ENCODE measurements around the gene BRAT1. TPM values are rescaled to one million over a fixed set of nuclear protein-coding genes. Genes with fewer than 3 reads are reported as not detected.
A peak's percentile ranks its signal among the peaks of the same experiment; 100 is the strongest.

The BRAT1 gene
- polyA plus RNA-seq, 6 donors from 2014 or later = 17.7 to 29.3 (median 20.6) TPM

GRCh38 chr7:2576742-2577491 lies 21.6 kb upstream of the BRAT1 start:
- Mint-ChIP-seq H3K4me1 (peaks cover 5 to 11% (median 11%) of the 10 kb centered on the region in 3 donors), H3K9me3 (no peaks in the 10 kb centered on the region), H3K27me3 (no peaks in the 10 kb centered on the region), H3K36me3 (peaks cover 4 to 7% of the 10 kb centered on the region in 2 donors), H3K27ac (no peak overlapping the region), H3K4me3 (no peak overlapping the region)
- no peak for DNase-seq
- ATAC-seq (ENCODE audit: low read depth in 2 of 2) = no peak

GRCh38 chr7:2575733-2576340 lies 20.5 kb upstream of the BRAT1 start:
- no peak for ATAC-seq (ENCODE audit: low read depth in 2 of 2)
- DNase-seq = no peak

GRCh38 chr7:2575046-2575732 lies 19.9 kb upstream of the BRAT1 start:
- peak overlapping the region in 3 of 6 donors; percentile 26 to 95 (median 82) for H3K27ac Mint-ChIP-seq
- no peak for ATAC-seq (ENCODE audit: low read depth in 2 of 2)
- peaks cover 5 to 8% (median 6%) of the 10 kb centered on the region in 3 donors for H3K4me1 Mint-ChIP-seq
- H3K36me3 Mint-ChIP-seq = peaks cover 4 to 7% of the 10 kb centered on the region in 2 donors
- H3K4me3 Mint-ChIP-seq = no peak overlapping the region
- no peaks in the 10 kb centered on the region for H3K27me3 Mint-ChIP-seq
- no peak for DNase-seq
- no peaks in the 10 kb centered on the region for H3K9me3 Mint-ChIP-seq

More at GRCh38 chr7:2575733-2576340, 20.5 kb upstream of the BRAT1 start:
- no peaks in the 10 kb centered on the region for H3K9me3 Mint-ChIP-seq
- peaks cover 5 to 11% (median 10%) of the 10 kb centered on the region in 3 donors for H3K4me1 Mint-ChIP-seq
- peak overlapping the region in 3 of 6 donors; percentile 33 to 88 (median 57) for H3K27ac Mint-ChIP-seq
- H3K36me3 Mint-ChIP-seq = peaks cover 4 to 7% of the 10 kb centered on the region in 2 donors
- H3K4me3 Mint-ChIP-seq = no peak overlapping the region
- H3K27me3 Mint-ChIP-seq = no peaks in the 10 kb centered on the region

- Mint-ChIP-seq H3K4me1 (peaks cover 5 to 8% (median 6%) of the 10 kb centered on the region in 3 donors), H3K36me3 (peaks cover 4 to 7% of the 10 kb centered on the region in 2 donors), H3K27ac (peak overlapping the region in 4 of 6 donors; percentile 21 to 95 (median 84)), H3K27me3 (no peaks in the 10 kb centered on the region), H3K9me3 (no peaks in the 10 kb centered on the region), H3K4me3 (no peak overlapping the region)
- DNase-seq = peak; percentile 21
- peak; percentile 82 to 89 for ATAC-seq (ENCODE audit: low read depth in 2 of 2)
These were observed 18.4 kb upstream of the BRAT1 start for GRCh38 chr7:2573761-2574160.

GRCh38 chr7:2572101-2572842 lies 16.9 kb upstream of the BRAT1 start:
- DNase-seq (no peak), ATAC-seq (ENCODE audit: low read depth in 2 of 2) (no peak)
- no peak overlapping the region for H3K4me3 Mint-ChIP-seq
- H3K9me3 Mint-ChIP-seq = no peaks in the 10 kb centered on the region
- H3K27ac Mint-ChIP-seq = peak overlapping the region in 1 of 6 donors; percentile 54
- H3K4me1 Mint-ChIP-seq = peaks cover 5 to 17% (median 6%) of the 10 kb centered on the region in 3 donors
- H3K36me3 Mint-ChIP-seq = peaks cover 4 to 7% of the 10 kb centered on the region in 2 donors
- no peaks in the 10 kb centered on the region for H3K27me3 Mint-ChIP-seq

GRCh38 chr7:2571409-2571808 lies 16.1 kb upstream of the BRAT1 start:
- Mint-ChIP-seq H3K27ac (no peak overlapping the region), H3K9me3 (no peaks in the 10 kb centered on the region), H3K27me3 (no peaks in the 10 kb centered on the region), H3K36me3 (peaks cover 4 to 7% of the 10 kb centered on the region in 2 donors), H3K4me1 (peaks cover 5 to 20% (median 6%) of the 10 kb centered on the region in 3 donors), H3K4me3 (no peak overlapping the region)
- DNase-seq = no peak
- ATAC-seq (ENCODE audit: low read depth in 2 of 2) = no peak

- H3K4me3 Mint-ChIP-seq = no peak overlapping the region
- H3K4me1 Mint-ChIP-seq = peaks cover 6 to 20% (median 8%) of the 10 kb centered on the region in 3 donors
- H3K9me3 Mint-ChIP-seq = no peaks in the 10 kb centered on the region
- H3K36me3 Mint-ChIP-seq = peaks cover 4 to 7% of the 10 kb centered on the region in 2 donors
- no peaks in the 10 kb centered on the region for H3K27me3 Mint-ChIP-seq
- no peak for DNase-seq
- ATAC-seq (ENCODE audit: low read depth in 2 of 2) = no peak
- no peak overlapping the region for H3K27ac Mint-ChIP-seq
These were observed 14.7 kb upstream of the BRAT1 start for GRCh38 chr7:2570021-2570420.

GRCh38 chr7:2569421-2569820 lies 14.1 kb upstream of the BRAT1 start:
- peaks cover 6 to 20% (median 8%) of the 10 kb centered on the region in 3 donors for H3K4me1 Mint-ChIP-seq
- no peaks in the 10 kb centered on the region for H3K27me3 Mint-ChIP-seq
- H3K4me3 Mint-ChIP-seq = no peak overlapping the region
- no peaks in the 10 kb centered on the region for H3K9me3 Mint-ChIP-seq
- DNase-seq = no peak
- peak overlapping the region in 1 of 6 donors; percentile 63 for H3K27ac Mint-ChIP-seq
- no peak for ATAC-seq (ENCODE audit: low read depth in 2 of 2)
- H3K36me3 Mint-ChIP-seq = peaks cover 4 to 7% of the 10 kb centered on the region in 2 donors

GRCh38 chr7:2568521-2569223 lies 13.3 kb upstream of the BRAT1 start:
- ATAC-seq (ENCODE audit: low read depth in 2 of 2) (no peak), DNase-seq (no peak)
- peaks cover 0 to 12% (median 4%) of the 10 kb centered on the region in 3 donors for H3K4me1 Mint-ChIP-seq
- H3K9me3 Mint-ChIP-seq = no peaks in the 10 kb centered on the region
- H3K27ac Mint-ChIP-seq = peak overlapping the region in 1 of 6 donors; percentile 62
- peaks cover 0 to 4% of the 10 kb centered on the region in 2 donors for H3K36me3 Mint-ChIP-seq
- H3K27me3 Mint-ChIP-seq = no peaks in the 10 kb centered on the region
- no peak overlapping the region for H3K4me3 Mint-ChIP-seq

- peak; percentile 31 for DNase-seq
- Mint-ChIP-seq H3K27ac (peak overlapping the region in 1 of 6 donors; percentile 42), H3K36me3 (no peaks in the 10 kb centered on the region), H3K4me3 (peak overlapping the region in 7 of 8 donors; percentile 34 to 69 (median 50)), H3K27me3 (no peaks in the 10 kb centered on the region), H3K4me1 (peaks cover 0 to 12% (median 4%) of the 10 kb centered on the region in 3 donors), H3K9me3 (no peaks in the 10 kb centered on the region)
- peak; percentile 86 to 87 for ATAC-seq (ENCODE audit: low read depth in 2 of 2)
These were observed 12.5 kb upstream of the BRAT1 start for GRCh38 chr7:2567679-2568278.

GRCh38 chr7:2566890-2567678 lies 11.8 kb upstream of the BRAT1 start:
- Mint-ChIP-seq H3K27ac (no peak overlapping the region), H3K4me1 (peaks cover 4 to 12% (median 4%) of the 10 kb centered on the region in 3 donors), H3K4me3 (peak overlapping the region in 4 of 8 donors; percentile 42 to 69 (median 49)), H3K27me3 (no peaks in the 10 kb centered on the region), H3K36me3 (no peaks in the 10 kb centered on the region), H3K9me3 (no peaks in the 10 kb centered on the region)
- ATAC-seq (ENCODE audit: low read depth in 2 of 2) (peak; percentile 32 to 55), DNase-seq (no peak)
